GM12878 (cell line): ENCODE data around the gene HOATZ. TPM values are rescaled to one million over a fixed set of nuclear protein-coding genes. Genes with fewer than 3 reads are reported as not detected.

Experiments
- ATAC-seq: fragments of 200-7000 bp; cut with Tn5 transposase; 3 replicates; pipeline ENCODE4 v1.9.1; 2020; ENCODE audit warnings: mild to moderate bottlenecking, moderate library complexity
- BruUV-seq: library from RNA; stranded (reverse); fragments of 400-500 nt; replicated peaks from 2 replicates; lab custom pipeline; 2021; lab: Mats Ljungman, UMichigan
- CTCF ChIA-PET: fragments of 300-600 bp; sonication (Branson Sonifier 250); formaldehyde crosslinking; extraction: SDS; loops from one replicate; lab custom pipeline; 2021; ENCODE audit warnings: inconsistent platforms; lab: Yijun Ruan, JAX
- POLR2A ChIA-PET: fragments of 350-600 bp; formaldehyde crosslinking; extraction: SDS; loops from one replicate; lab custom pipeline; 2021; ENCODE audit warnings: inconsistent platforms; lab: Charles Lee
- RAD21 ChIA-PET: fragments of 300-600 bp; sonication (Branson Sonifier 250); formaldehyde crosslinking; loops from one replicate; lab custom pipeline; 2023; ENCODE audit warnings: antibody characterized with exemption; ENCODE audit not compliant: unreplicated experiment; lab: Charles Lee
- SMC1A ChIA-PET: fragments of 300-600 bp; sonication (Branson Sonifier 250); formaldehyde crosslinking; loops from one replicate; lab custom pipeline; 2023; ENCODE audit not compliant: unreplicated experiment, uncharacterized antibody; lab: Charles Lee
- DNase-seq: peaks from one replicate; pipeline ENCODE4 v3.0.0-alpha.2; 2011; ENCODE audit warnings: low read depth, low spot score
- FAIRE-seq: peaks from 3 replicates; lab custom pipeline; 2011; peaks lifted over from hg19 to GRCh38; lab: Jason Lieb, UNC
- H2AFZ ChIP-seq: 2 replicates; pipeline ENCODE4 v1.6.0; 2011; ENCODE audit warnings: low read depth, low read length, control low read depth; ENCODE audit not compliant: control insufficient read depth
- H3K27ac ChIP-seq: 2 replicates; pipeline ENCODE4 v1.5.1; 2011; ENCODE audit warnings: control low read depth; ENCODE audit not compliant: control insufficient read depth, insufficient read depth
- H3K27me3 ChIP-seq, 2 experiments: replicated peaks in 1 of 2; 2 replicates each; pipeline versions ENCODE4 v1.6.0 to v1.6.1; 2011; ENCODE audit warnings: low read length in 1 of 2; ENCODE audit not compliant: control insufficient read depth in 2 of 2, insufficient read depth in 2 of 2
- H3K36me3 ChIP-seq, 2 experiments: 2 replicates each; pipeline ENCODE4 v1.5.1; 2011; ENCODE audit warnings: low read length in 1 of 2; ENCODE audit not compliant: control insufficient read depth in 2 of 2, insufficient read depth in 2 of 2
- H3K4me1 ChIP-seq: 2 replicates; pipeline ENCODE4 v1.6.1; 2011; ENCODE audit warnings: mild to moderate bottlenecking, low read length, moderate library complexity, mixed read lengths; ENCODE audit not compliant: control insufficient read depth, insufficient read depth
- H3K4me2 ChIP-seq: 2 replicates; pipeline ENCODE4 v1.6.0; 2011; ENCODE audit warnings: control low read depth; ENCODE audit not compliant: control insufficient read depth, insufficient read depth
- H3K4me3 ChIP-seq: fragments of 200-600 bp; sonication (generic); 2 replicates; pipeline ENCODE4 v1.5.1; 2016
- H3K79me2 ChIP-seq: 2 replicates; pipeline ENCODE4 v1.6.0; 2011; ENCODE audit warnings: low read length; ENCODE audit not compliant: control insufficient read depth, insufficient read depth
- H3K9ac ChIP-seq: 2 replicates; pipeline ENCODE4 v1.8.0; 2011; ENCODE audit warnings: low read length, control low read depth, mixed read lengths; ENCODE audit not compliant: control insufficient read depth, insufficient read depth
- H3K9me3 ChIP-seq: replicated peaks from 3 replicates; pipeline ENCODE4 v1.5.1; 2011; ENCODE audit warnings: mild to moderate bottlenecking, low read length; ENCODE audit not compliant: control insufficient read depth, insufficient read depth
- H4K20me1 ChIP-seq: 2 replicates; pipeline ENCODE4 v1.6.0; 2011; ENCODE audit not compliant: control insufficient read depth, insufficient read depth
- CBFB ChIP-seq: IDR thresholded peaks from 2 replicates; pipeline ENCODE4 v1.6.1; 2016; ENCODE audit warnings: antibody characterized with exemption, low read depth
- CEBPZ ChIP-seq: fragments of 150-350 bp; IDR thresholded peaks from 2 replicates; pipeline ENCODE4 v1.6.1; 2016; ENCODE audit warnings: low read depth, low read length
- CHD1 ChIP-seq: IDR thresholded peaks from 2 replicates; pipeline ENCODE4 v1.6.1; 2012; ENCODE audit warnings: low read depth, low read length, improper control_type of control experiment
- IRF5 ChIP-seq: fragments of 450-650 bp; IDR thresholded peaks from 2 replicates; pipeline ENCODE4 v1.6.1; 2017; ENCODE audit warnings: borderline replicate concordance
- LARP7 ChIP-seq: fragments of 450-650 bp; IDR thresholded peaks from 2 replicates; pipeline ENCODE4 v1.6.1; 2017; ENCODE audit warnings: mild to moderate bottlenecking
- MYB ChIP-seq: fragments of 150-350 bp; IDR thresholded peaks from 2 replicates; pipeline ENCODE4 v1.6.1; 2014; ENCODE audit warnings: mild to moderate bottlenecking, low read depth, low read length, borderline replicate concordance
- NFIC ChIP-seq: IDR thresholded peaks from 2 replicates; pipeline ENCODE4 v1.6.1; 2012; ENCODE audit warnings: low read depth, mild to moderate bottlenecking, inconsistent platforms, low read length, moderate library complexity
- NRF1 ChIP-seq: conservative IDR thresholded peaks from 2 replicates; pipeline ENCODE4 v1.6.1; 2011; ENCODE audit warnings: mild to moderate bottlenecking, low read depth, low read length, improper control_type of control experiment
- RCOR1 ChIP-seq: conservative IDR thresholded peaks from 2 replicates; pipeline ENCODE4 v1.6.1; 2012; ENCODE audit warnings: low read depth, low read length, improper control_type of control experiment
- RELA ChIP-seq: fragments of 450-650 bp; IDR thresholded peaks from 2 replicates; pipeline ENCODE4 v1.8.0; 2014; ENCODE audit warnings: borderline replicate concordance; ENCODE audit not compliant: partially characterized antibody
- STAT1 ChIP-seq: fragments of 450-650 bp; conservative IDR thresholded peaks from 2 replicates; pipeline ENCODE4 v1.6.1; 2014; ENCODE audit warnings: antibody characterized with exemption, mild to moderate bottlenecking
- YBX1 ChIP-seq: fragments of 450-650 bp; IDR thresholded peaks from 2 replicates; pipeline ENCODE4 v1.6.1; 2016; ENCODE audit warnings: antibody characterized with exemption
- WGBS: methylation state at CpG from one replicate; pipeline ENCODE4 v1.1.6; 2016; ENCODE audit warnings: low lambda C conversion rate; ENCODE audit not compliant: insufficient replicate concordance, insufficient coverage; ENCODE audit errors: missing lambda C conversion rate; 5-methylcytosine and 5-hydroxymethylcytosine counted together
- in situ Hi-C: fragments of 300-500 bp; cut with MboI; formaldehyde crosslinking; loops from 9 replicates; pipeline ENCODE4 v1.14.3; 2018; ENCODE audit warnings: mixed read lengths
- intact Hi-C: fragments of 100-400 bp; cut with micrococcal nuclease; formaldehyde crosslinking; loops from one replicate; pipeline ENCODE4 v1.14.2; 2022; ENCODE audit not compliant: unreplicated experiment
- polyA plus RNA-seq, 11 experiments: library from polyadenylated mRNA; depleted of rRNA in 4 of 11; unstranded in 6 of 11; stranded (reverse) in 5 of 11; fragments of >200 nt; fragmentation: Nextera tagmentation in 4 of 11; fragmentation: Illumina TruSeq in 1 of 11; extraction: Ambion mirVana in 4 of 11; extraction: Trizol in 1 of 11; gene quantifications; 1 replicate in 1 of 11; 2 replicates in 10 of 11; pipeline versions ENCODE4 v1.2.1 to v1.2.3, GENCODE V29; 2011 to 2016; ENCODE audit warnings: inconsistent platforms in 2 of 11, missing spikeins in 2 of 11, low read depth in 1 of 11
- total RNA-seq, 4 experiments: library from RNA; depleted of rRNA in 3 of 4; stranded (reverse); fragments of >200 nt in 3 of 4; fragmentation: Illumina TruSeq in 1 of 4; extraction: Trizol in 1 of 4; gene quantifications; 2 replicates each; pipeline versions ENCODE4 v1.2.1 to v1.2.3, GENCODE V29; 2013 to 2021
- TF ChIP-seq, protein P1 (sequence below): IDR thresholded peaks from 2 replicates; pipeline ENCODE4 v1.6.1; 2012; ENCODE audit warnings: low read depth, low read length, improper control_type of control experiment
- TF ChIP-seq, protein P2 (sequence below): fragments of 450-650 bp; formaldehyde crosslinking; IDR thresholded peaks from 2 replicates; pipeline ENCODE4 v1.4.0; 2020; ENCODE audit warnings: mild to moderate bottlenecking, moderate library complexity

The HOATZ gene
- total and polyA plus RNA-seq, 10 of the 15 experiments (the other 5 are each of a cell fraction or from before 2014, with no cell fraction given): 0.28 TPM; not detected in 9

DNA sequence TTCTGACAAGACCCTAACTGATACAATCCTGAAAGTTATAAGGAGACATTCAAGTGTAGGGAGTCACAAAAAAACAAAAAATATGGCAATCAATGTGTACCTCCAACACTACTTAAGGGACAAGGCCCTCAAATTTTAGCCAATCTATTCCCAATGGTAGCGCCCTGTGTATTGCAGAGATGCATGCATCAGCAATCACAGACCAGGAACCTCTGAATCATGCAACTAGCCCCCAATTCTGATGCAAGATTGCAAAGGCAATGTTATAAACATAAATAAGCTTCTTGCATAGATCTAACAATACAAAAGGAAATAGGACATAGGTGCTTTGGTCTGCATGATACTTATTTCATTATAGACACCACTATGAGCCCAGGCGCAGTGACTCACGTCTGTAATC lies 58.0 kb downstream of the HOATZ start:
- Histone ChIP-seq H4K20me1 (no peaks in the 10 kb centered on the region), H3K9me3 (no peaks in the 10 kb centered on the region), H3K4me1 (no peaks in the 10 kb centered on the region), H3K27me3 (no peaks in the 10 kb centered on the region), H3K4me3 (no peak overlapping the region), H2AFZ (no peak overlapping the region), H3K27ac (no peak overlapping the region), H3K36me3 (no peaks in the 10 kb centered on the region), H3K4me2 (no peak overlapping the region), H3K9ac (no peak overlapping the region), H3K79me2 (no peaks in the 10 kb centered on the region)
- ChIA-PET SMC1A (interaction anchor here (1.2 kb wide), 1 partner anchor 14 kb away, joined by 5 read pairs; no protein-coding TSS in a partner anchor), POLR2A (no interaction called here), CTCF (interaction anchor here (0.6 to 1.8 kb wide), 6 partner anchors 8 to 204 kb away, joined by 3 to 7 read pairs (median 3); no protein-coding TSS in a partner anchor), RAD21 (interaction anchor here (0.5 kb wide), 1 partner anchor 143 kb away, joined by 3 read pairs; no protein-coding TSS in a partner anchor)
- no TSS peak for BruUV-seq
- WGBS: 69% methylated on average over 3 of the region's 3 CpGs
- DNase-seq (no peak), ATAC-seq (no peak), FAIRE-seq (no peak)
- in situ Hi-C loops (no loop called here), intact Hi-C loops (no loop called here)
- TF ChIP-seq, protein P1, sequence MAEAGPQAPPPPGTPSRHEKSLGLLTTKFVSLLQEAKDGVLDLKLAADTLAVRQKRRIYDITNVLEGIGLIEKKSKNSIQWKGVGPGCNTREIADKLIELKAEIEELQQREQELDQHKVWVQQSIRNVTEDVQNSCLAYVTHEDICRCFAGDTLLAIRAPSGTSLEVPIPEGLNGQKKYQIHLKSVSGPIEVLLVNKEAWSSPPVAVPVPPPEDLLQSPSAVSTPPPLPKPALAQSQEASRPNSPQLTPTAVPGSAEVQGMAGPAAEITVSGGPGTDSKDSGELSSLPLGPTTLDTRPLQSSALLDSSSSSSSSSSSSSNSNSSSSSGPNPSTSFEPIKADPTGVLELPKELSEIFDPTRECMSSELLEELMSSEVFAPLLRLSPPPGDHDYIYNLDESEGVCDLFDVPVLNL: no peak
- TF ChIP-seq, protein P2, sequence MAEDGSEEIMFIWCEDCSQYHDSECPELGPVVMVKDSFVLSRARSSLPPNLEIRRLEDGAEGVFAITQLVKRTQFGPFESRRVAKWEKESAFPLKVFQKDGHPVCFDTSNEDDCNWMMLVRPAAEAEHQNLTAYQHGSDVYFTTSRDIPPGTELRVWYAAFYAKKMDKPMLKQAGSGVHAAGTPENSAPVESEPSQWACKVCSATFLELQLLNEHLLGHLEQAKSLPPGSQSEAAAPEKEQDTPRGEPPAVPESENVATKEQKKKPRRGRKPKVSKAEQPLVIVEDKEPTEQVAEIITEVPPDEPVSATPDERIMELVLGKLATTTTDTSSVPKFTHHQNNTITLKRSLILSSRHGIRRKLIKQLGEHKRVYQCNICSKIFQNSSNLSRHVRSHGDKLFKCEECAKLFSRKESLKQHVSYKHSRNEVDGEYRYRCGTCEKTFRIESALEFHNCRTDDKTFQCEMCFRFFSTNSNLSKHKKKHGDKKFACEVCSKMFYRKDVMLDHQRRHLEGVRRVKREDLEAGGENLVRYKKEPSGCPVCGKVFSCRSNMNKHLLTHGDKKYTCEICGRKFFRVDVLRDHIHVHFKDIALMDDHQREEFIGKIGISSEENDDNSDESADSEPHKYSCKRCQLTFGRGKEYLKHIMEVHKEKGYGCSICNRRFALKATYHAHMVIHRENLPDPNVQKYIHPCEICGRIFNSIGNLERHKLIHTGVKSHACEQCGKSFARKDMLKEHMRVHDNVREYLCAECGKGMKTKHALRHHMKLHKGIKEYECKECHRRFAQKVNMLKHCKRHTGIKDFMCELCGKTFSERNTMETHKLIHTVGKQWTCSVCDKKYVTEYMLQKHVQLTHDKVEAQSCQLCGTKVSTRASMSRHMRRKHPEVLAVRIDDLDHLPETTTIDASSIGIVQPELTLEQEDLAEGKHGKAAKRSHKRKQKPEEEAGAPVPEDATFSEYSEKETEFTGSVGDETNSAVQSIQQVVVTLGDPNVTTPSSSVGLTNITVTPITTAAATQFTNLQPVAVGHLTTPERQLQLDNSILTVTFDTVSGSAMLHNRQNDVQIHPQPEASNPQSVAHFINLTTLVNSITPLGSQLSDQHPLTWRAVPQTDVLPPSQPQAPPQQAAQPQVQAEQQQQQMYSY (CRISPR knock-in tag): no peak
- TF ChIP-seq NFIC: no peak
- TF ChIP-seq CEBPZ: no peak
- no peak for TF ChIP-seq RELA
- no peak for TF ChIP-seq RCOR1
- no peak for TF ChIP-seq CHD1
- no peak for TF ChIP-seq CBFB
- no peak for TF ChIP-seq IRF5
- TF ChIP-seq LARP7: no peak
- TF ChIP-seq YBX1: no peak
- TF ChIP-seq NRF1: no peak
- TF ChIP-seq MYB: no peak
- no peak for TF ChIP-seq STAT1
